T47D (cell line): Measurements from ENCODE around the gene RASL11B.

ENCODE experiments used
- DNase-seq, 2 experiments: peaks; one replicate each; pipeline versions ENCODE4 v3.0.0 to v3.0.0-alpha.2; 2011 to 2012; ENCODE audit warnings: low read depth in 1 of 2, low spot score in 1 of 2
- JUND ChIP-seq: IDR thresholded peaks from 2 replicates; pipeline ENCODE4 v1.6.1; 2012; ENCODE audit warnings: low read depth
- in situ Hi-C: cut with HindIII; loops from 2 replicates; pipeline ENCODE4 v1.10.0; 2016; ENCODE audit warnings: low sequenced_read_pairs, low pct_unique_long_range_greater_than_20kb

Gene RASL11B

DNA sequence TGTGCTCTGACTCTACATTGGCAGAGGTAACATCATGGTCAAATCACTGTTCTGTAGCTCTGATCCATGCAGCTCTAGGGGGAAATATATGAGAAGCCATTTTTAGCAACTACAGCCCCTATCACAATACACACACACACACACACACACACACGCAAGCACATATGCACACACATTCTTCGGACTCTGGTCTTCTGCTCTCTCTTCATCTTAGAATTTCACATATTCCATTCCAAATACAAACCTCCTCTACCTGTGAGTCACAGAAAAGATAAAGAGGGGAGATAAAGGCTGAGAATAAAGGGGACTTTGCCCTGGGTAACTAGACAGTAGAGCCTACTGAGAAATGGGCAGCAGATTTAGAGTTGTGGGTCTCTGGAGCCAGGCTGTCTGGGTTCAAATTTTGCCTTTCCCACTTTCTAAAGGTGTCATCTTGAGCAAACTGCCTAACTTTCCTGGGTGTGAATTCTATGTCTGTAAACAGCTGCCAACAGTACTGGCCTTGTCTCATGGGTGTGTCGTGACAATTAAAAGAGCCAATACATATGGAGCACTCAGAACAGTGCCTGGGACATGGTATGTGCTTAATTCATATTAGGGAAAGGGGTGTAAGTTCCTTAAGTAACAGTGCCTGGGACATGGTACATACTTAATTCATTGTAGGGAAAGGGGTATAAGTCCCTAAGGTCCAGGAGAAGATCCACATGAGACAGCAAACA, 11.6 kb upstream of the RASL11B start:
- in situ Hi-C loops = no loop called here
- no peak for DNase-seq
- no peak for TF ChIP-seq JUND

DNA sequence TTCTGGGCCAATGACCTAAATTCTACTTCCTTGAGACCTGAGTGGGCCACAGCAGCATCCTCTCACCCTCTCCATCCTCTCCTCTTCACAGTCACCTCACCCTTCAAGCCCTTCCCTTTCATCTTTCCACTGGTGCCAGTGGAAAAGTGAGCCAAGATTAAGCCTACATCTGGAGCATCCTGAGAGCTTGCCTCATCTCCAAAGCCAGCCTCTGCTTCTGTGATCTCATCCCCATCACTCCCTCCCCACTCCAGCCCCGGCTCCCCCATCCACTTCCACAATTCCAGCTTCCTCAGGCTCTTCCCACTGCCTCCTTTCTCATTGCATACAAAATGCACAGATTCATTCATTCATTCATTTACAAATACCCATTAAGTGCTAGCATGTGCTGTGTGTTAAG, 10.1 kb upstream of the RASL11B start:
- no peak for DNase-seq
- in situ Hi-C loops = no loop called here
- TF ChIP-seq JUND = no peak

DNA sequence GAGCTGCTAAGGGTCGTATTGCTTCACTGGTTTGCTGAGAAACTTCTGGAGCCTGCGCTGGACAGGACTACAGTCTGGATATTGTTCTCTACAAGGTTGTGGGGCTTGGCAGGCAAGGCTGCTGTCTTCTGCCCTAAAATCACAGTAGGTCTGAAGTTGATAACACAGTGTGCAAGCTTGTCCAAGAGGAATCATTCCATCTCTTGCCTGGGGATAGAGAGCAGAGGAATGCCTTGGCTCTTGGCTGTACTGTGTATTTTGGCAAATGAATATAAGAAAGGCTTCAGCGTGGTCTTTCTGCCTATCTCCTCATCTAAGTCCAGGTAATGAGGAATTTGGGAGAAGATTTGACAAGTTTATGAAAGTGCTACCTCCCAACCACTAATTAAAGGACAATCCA, 9.4 kb upstream of the RASL11B start:
- in situ Hi-C loops = no loop called here
- no peak for TF ChIP-seq JUND
- DNase-seq = peak in 1 of 2 experiments; percentile 43

DNA sequence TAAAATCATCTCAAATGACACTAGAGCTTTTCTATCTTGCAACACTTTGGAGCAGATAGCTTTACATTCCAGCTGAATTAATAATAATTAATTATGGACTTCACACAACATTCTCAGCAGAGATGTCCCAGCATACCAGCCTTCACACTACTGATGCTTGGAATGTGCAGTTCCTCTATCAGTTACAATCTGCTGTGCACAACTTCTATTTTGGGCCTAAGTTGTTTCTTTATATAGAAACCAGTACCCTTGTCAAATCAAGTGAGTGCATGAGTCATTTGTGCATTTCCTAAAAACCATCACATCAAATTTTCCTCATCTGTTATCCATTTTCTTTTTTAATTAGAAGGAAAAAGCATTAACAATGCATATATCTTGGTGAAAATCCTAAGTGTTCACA, 8.8 kb upstream of the RASL11B start:
- no peak for TF ChIP-seq JUND
- in situ Hi-C loops = no loop called here
- no peak for DNase-seq

DNA sequence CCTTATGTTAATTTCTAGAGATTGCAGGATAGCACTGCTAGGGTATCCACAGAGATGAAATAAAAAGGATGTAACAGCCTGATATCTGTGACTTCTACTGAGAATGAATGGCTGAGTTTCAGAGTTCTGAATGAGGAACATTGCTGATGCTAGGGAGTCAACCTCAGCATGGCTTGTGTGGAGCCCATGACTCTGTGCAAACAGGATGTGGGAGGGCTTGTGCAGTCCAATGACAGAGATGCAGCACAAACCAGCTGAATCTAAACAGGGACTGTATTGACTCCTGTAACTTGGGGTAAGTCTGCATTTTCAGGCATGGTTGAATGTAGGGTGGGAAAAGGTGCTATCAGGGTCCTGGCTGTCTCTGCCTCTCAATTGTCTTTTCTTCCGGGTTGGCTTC, 5.3 kb upstream of the RASL11B start:
- TF ChIP-seq JUND = no peak
- no peak for DNase-seq
- in situ Hi-C loops = no loop called here

DNA sequence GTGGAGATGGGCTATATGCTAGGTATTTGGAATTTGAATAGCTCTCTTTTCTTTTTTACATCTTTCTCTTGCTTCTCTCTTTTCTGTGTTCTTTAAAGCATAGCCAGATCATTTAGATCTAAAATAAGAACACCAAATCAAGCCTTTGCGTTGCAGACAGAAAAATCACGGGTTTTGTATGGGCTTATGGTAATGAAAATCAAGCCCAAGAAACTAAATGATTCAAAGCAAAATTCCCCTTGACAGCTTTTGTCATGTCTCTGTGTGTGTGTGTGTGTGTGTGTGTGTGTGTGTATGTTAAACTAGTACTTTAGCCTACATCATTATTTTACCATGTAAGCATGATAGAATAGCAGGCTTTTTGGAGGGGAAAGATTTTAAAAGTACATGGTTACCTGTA, 1.8 kb upstream of the RASL11B start:
- no peak for TF ChIP-seq JUND
- DNase-seq = no peak
- in situ Hi-C loops = no loop called here

DNA sequence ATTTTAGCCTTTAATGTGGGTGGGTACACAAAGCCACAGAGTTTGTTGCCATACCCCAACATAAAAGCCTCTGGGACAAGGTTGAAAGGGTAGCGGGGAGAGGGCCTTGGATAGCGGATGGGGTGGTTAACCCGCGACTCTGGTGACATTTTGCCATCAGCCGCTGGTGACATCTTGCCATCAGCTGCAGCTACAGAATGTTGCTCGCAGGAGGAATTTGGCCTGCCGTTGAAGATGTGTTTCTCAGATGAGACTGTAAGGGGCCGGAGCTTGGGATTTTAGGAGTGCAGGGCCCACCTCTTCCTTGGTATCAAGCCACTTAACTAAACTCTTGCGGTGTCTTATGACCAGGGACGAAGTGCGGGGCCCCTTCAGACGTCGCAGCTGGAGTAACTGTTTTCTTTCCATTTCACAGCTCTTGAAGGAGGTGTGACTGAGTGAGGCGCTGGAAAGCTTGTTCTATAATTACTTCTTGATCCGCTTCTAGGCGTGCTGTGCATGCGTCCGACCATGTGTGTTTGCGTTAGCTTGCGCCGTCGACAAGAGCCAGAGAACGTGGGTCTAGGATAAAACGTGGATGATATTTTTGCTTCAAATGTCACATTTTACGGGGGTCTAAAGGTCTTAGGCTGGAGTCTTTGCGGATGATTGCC, 820 bp upstream of the RASL11B start:
- no peak for TF ChIP-seq JUND
- in situ Hi-C loops = no loop called here
- no peak for DNase-seq

DNA sequence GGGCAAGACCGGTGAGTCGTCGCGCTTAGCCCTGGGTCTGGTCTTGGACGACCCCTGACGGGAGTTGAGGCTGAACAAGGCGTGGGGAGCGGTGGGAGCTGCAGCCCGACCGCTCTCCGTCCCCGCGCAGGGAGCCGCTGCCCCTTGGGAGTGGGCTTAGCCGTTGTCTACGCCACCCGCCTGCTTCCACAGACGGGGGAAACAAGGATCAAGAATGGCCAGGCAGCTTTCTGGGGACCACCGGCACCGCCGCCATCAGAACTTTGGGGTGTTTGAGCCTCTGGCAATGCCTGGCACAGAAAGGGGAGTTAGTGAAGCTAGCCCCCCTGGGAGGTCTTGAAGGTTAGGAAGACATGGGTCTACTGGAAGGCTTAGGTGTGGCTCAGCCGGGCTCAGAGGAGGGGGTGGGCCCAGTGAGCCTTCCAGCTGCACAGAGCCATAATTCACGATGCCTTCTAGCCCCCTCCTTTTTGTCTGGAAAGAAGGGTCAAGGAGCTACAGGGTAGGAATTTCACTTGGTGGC, 583 bp downstream of the RASL11B start:
- in situ Hi-C loops = no loop called here
- DNase-seq = no peak
- no peak for TF ChIP-seq JUND

DNA sequence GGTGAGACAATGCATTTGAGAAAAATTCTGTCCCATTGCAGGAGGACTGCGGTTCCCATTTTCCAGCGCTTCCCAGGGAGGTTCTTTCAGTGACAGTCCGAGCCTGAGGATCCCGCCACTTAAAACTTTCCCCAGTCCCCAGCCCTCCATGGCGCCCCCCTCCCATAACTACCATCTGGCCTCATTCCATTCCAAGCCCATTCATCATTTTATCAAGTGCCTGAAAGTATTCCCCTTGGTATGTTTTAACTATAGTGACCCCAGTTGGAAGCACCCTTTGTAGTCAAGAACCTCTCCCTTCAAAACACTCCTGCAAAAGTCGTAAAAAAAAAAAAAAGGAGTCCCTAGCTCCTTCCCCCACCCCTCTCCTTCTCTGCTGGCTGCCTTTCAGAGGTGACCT, 1.2 kb downstream of the RASL11B start:
- no peak for DNase-seq
- in situ Hi-C loops = no loop called here
- TF ChIP-seq JUND = no peak

DNA sequence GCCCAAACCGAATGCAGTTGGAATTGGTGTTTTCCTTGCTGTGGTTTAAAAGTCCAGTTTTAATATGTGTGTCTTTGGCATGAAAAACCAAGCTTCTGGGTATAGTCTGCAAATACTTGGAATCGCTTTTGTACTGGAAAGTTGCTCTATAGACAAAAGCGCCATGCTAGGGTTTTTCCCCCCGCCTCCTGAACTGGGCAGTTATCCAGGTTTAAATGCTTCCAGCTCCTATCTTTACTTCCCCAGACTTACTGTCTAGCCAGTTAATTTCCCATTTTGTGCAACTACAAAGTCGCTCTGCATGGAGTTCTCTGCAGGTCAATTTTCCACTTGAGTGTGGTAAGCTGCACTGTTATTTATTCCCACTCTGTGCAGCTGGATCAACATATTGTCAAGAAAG, 2.7 kb downstream of the RASL11B start:
- DNase-seq = no peak
- in situ Hi-C loops = no loop called here
- no peak for TF ChIP-seq JUND

DNA sequence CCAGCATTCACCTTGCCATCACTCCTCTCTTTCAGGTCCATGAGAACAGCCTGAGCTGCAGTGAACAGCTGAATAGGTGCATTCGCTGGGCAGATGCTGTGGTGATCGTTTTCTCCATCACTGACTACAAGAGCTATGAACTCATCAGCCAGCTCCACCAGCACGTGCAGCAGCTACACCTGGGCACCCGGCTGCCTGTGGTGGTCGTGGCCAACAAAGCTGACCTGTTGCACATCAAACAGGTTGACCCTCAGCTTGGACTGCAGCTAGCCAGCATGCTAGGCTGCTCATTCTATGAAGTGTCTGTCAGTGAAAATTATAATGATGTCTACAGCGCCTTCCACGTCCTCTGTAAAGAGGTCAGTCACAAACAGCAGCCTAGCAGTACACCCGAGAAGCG, 3.2 kb downstream of the RASL11B start:
- TF ChIP-seq JUND = no peak
- in situ Hi-C loops = no loop called here

DNA sequence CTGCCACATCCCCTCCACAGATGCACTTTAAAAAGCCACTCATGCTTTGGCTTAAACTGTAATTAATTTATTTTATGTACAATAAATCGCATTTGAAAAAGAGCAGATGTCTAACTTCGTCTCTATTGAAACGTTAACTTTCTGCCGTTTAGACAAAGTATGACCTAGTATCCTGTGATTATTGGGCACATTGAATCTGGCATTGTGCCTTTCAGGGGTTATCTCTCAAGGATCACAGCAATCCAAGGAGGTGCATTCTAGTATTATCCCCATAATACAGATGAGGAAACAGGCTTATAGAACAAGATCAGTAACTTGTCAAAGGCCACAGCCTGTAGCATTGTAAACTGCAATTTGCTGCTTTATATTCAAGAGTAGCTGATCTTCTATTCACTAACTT, 4.6 kb downstream of the RASL11B start:
- TF ChIP-seq JUND = no peak
- in situ Hi-C loops = no loop called here
- DNase-seq = no peak

More for the DNA sequence above, 3.2 kb downstream of the RASL11B start:
- DNase-seq = no peak

DNA sequence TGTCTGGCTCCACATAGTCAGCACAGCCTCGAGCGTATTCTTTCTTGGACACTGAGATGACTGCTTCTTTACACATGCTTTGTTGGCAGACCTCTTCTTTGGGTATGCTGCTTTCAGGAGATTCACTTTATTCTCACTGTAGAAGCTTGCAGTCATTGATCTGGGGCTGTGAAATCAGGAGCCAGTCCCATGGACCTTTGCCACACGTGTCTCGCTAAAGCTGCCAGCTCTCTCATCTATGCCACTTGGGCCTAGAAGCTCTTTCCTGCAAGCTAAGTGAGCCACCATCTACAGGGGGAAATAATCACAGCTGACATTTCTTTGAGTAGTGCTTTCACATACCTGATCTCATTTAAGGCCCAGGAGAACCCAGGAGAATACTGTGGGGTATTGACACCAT, 5.0 kb downstream of the RASL11B start:
- no peak for TF ChIP-seq JUND
- DNase-seq = no peak
- in situ Hi-C loops = no loop called here
